EL (cell line): ENCODE results near the gene YIPF2.

Source experiments
- DNase-seq: peaks from one replicate; pipeline ENCODE4 v3.0.0-alpha.2; 2016

YIPF2 gene

GRCh38 chr19:10936661-10937084, 8.2 kb upstream of the YIPF2 start:
- DNase-seq, result peak; percentile 81

- no peak for DNase-seq
Observed at GRCh38 chr19:10935371-10936059, 7.1 kb upstream of the YIPF2 start.

GRCh38 chr19:10929402-10929794, 959 bp upstream of the YIPF2 start:
- DNase-seq, result no peak

- DNase-seq, result no peak
Observed at GRCh38 chr19:10927730-10928562, 493 bp downstream of the YIPF2 start.

GRCh38 chr19:10924597-10924996, 3.8 kb downstream of the YIPF2 start:
- no peak for DNase-seq

- DNase-seq, result no peak
Observed at GRCh38 chr19:10923260-10924112, 5.0 kb downstream of the YIPF2 start.

- no peak for DNase-seq
Observed at GRCh38 chr19:10922638-10923014, 5.8 kb downstream of the YIPF2 start.

GRCh38 chr19:10921910-10922637, 6.4 kb downstream of the YIPF2 start:
- DNase-seq, result no peak

GRCh38 chr19:10921199-10921909, 7.1 kb downstream of the YIPF2 start:
- no peak for DNase-seq

- no peak for DNase-seq
Observed at GRCh38 chr19:10920781-10921180, 7.7 kb downstream of the YIPF2 start.

GRCh38 chr19:10920288-10920655, 8.2 kb downstream of the YIPF2 start:
- no peak for DNase-seq

GRCh38 chr19:10919352-10920287, 8.8 kb downstream of the YIPF2 start:
- DNase-seq, result no peak

GRCh38 chr19:10918359-10918758, 10.1 kb downstream of the YIPF2 start:
- DNase-seq, result no peak

- DNase-seq, result no peak
Observed at GRCh38 chr19:10916602-10917001, 11.8 kb downstream of the YIPF2 start.

GRCh38 chr19:10915130-10916091, 13.0 kb downstream of the YIPF2 start:
- DNase-seq, result peak; percentile 95

GRCh38 chr19:10913716-10914340, 14.6 kb downstream of the YIPF2 start:
- DNase-seq, result no peak

- DNase-seq, result no peak
Observed at GRCh38 chr19:10912619-10913018, 15.8 kb downstream of the YIPF2 start.

- no peak for DNase-seq
Observed at GRCh38 chr19:10911579-10912363, 16.7 kb downstream of the YIPF2 start.
